ENCODE data around the gene IFNL2. TPM values are rescaled to one million over a fixed set of nuclear protein-coding genes. Genes with fewer than 3 reads are reported as not detected.

The IFNL2 gene
- total and polyA plus RNA-seq, 4 donors = not detected

DNA sequence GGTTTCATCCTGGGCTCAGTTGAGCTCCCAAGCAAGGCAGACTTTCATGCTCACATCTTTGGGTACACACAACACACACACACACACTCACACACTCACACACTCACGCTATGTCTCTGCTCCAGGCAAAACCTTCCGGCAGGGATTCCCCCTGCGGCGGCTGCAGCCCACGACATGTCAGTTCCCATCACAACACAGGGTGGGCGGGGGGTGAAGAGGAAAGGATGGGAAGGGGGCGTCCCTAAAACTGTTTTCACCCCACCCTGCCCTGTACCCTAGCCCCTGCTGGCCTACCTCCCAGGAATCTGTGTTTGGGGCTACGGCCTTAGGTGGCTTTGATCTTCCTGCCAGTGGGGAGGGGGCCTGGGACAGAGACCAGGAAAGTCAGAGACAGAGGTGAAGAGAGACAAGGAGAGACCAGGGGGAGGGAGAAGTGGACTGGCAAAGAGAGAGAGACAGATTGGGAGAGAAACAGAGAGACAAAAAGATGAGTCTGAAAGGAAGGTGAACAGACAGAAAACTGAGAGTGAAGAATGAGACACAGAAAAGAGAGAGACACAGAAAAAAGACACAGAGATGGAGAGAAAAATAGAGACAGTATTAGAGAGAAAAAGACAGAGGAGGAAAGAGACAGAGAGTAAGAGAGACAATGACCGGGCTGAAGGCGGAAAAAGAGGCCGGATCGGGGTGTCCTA, 48.6 kb downstream of the IFNL2 start:
- no peaks in the 10 kb centered on the region for H3K9me3 ChIP-seq (ENCODE audit: control insufficient read depth, low read length)
- 92 to 95% methylated on average over 12 of the region's 12 CpGs for WGBS, 2 donors
- ATAC-seq (ENCODE audit: low FRiP score) = no peak
- H3K27me3 ChIP-seq (ENCODE audit: control insufficient read depth in 1 of 2, insufficient read depth in 2 of 2, low read length in 1 of 2) = no peaks in the 10 kb centered on the region
- no peaks in the 10 kb centered on the region for H3K36me3 ChIP-seq (ENCODE audit: control insufficient read depth in 1 of 2, insufficient read depth in 2 of 2, low read length in 1 of 2)
- H3K27ac ChIP-seq (ENCODE audit: low read depth in 1 of 2, low read length in 2 of 2) = no peak overlapping the region
- intact Hi-C loops (cut with DNase I) = no loop called here
- DNase-seq = no peak
- no peaks in the 10 kb centered on the region for H3K4me1 ChIP-seq (ENCODE audit: control insufficient read depth in 1 of 2, insufficient read depth in 2 of 2, low read length in 2 of 2)
- H3K4me3 ChIP-seq (ENCODE audit: low read length in 2 of 2) = no peak overlapping the region

DNA sequence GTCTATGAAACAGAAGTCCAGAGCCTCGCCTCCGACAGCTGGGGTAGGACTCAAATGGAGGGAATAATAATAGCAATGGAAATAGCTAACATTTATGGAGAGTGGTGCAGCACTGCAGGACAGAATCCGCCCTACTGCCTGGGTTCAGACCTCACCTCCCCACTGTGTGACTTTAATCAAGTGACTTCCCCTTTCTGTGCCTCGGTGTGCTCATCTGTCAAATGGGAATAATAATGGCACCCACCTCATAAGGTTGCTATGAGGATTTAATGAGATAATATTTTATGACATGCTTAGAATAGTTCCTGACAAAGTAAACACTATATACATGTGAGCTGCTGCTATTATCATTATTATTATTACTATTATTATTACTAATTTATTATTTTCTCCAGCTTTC, 49.3 kb downstream of the IFNL2 start:
- H3K27me3 ChIP-seq (ENCODE audit: control insufficient read depth in 1 of 2, insufficient read depth in 2 of 2, low read length in 1 of 2) = no peaks in the 10 kb centered on the region
- no peaks in the 10 kb centered on the region for H3K4me1 ChIP-seq (ENCODE audit: control insufficient read depth in 1 of 2, insufficient read depth in 2 of 2, low read length in 2 of 2)
- H3K9me3 ChIP-seq (ENCODE audit: control insufficient read depth, low read length) = no peaks in the 10 kb centered on the region
- intact Hi-C loops (cut with DNase I) = no loop called here
- H3K27ac ChIP-seq (ENCODE audit: low read depth in 1 of 2, low read length in 2 of 2) = no peak overlapping the region
- no peaks in the 10 kb centered on the region for H3K36me3 ChIP-seq (ENCODE audit: control insufficient read depth in 1 of 2, insufficient read depth in 2 of 2, low read length in 1 of 2)
- no peak for DNase-seq
- 95 to 97% methylated on average over 4 of the region's 4 CpGs for WGBS, 2 donors
- no peak overlapping the region for H3K4me3 ChIP-seq (ENCODE audit: low read length in 2 of 2)
- ATAC-seq (ENCODE audit: low FRiP score) = no peak

DNA sequence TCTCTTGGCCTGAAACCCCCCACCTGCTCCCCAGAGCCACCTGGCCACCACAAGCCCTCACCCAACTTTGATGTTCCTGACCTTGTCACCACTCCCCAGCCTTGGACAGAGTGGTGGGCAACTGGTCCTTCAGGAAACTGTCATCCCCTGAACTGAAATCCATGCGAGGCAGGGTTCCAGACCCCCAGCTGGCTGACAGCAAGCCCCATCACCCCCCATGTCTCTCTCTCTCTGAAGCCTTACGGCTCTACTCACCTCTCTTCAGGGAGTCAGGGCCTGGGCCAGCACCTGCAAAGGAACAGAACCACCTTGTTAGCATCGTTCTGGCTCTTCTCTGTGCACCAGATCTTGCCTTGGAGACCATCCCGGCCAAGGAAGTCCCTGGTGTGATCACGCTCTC, 49.9 kb downstream of the IFNL2 start:
- Histone ChIP-seq H3K4me3 (ENCODE audit: low read length in 2 of 2) (no peak overlapping the region), H3K27me3 (ENCODE audit: control insufficient read depth in 1 of 2, insufficient read depth in 2 of 2, low read length in 1 of 2) (no peaks in the 10 kb centered on the region), H3K27ac (ENCODE audit: low read depth in 1 of 2, low read length in 2 of 2) (no peak overlapping the region), H3K36me3 (ENCODE audit: control insufficient read depth in 1 of 2, insufficient read depth in 2 of 2, low read length in 1 of 2) (no peaks in the 10 kb centered on the region), H3K9me3 (ENCODE audit: control insufficient read depth, low read length) (no peaks in the 10 kb centered on the region), H3K4me1 (ENCODE audit: control insufficient read depth in 1 of 2, insufficient read depth in 2 of 2, low read length in 2 of 2) (no peaks in the 10 kb centered on the region)
- 87 to 93% methylated on average over 5 of the region's 5 CpGs for WGBS, 2 donors
- DNase-seq (no peak), ATAC-seq (ENCODE audit: low FRiP score) (no peak)
- intact Hi-C loops (cut with DNase I) = no loop called here

DNA sequence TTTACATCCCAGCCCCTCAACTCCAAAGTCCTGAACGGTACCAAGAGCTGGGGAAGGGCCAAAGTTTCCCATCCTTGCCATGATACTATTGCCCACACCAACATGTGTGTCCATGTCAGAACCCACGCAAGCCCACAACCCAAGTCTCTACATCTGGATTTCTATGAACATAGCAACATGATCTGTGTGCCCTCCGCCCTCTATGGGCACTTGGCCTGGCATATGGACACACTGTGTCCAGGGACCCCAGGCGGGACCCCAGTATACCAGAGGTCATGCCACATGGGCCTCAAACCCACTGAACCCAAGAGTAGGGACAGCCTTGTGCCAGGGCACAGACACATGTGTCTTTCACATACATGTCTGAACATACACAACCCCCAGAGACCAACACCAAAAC, 50.5 kb downstream of the IFNL2 start:
- ATAC-seq (ENCODE audit: low FRiP score) = no peak
- no peak overlapping the region for H3K27ac ChIP-seq (ENCODE audit: low read depth in 1 of 2, low read length in 2 of 2)
- no peaks in the 10 kb centered on the region for H3K27me3 ChIP-seq (ENCODE audit: control insufficient read depth in 1 of 2, insufficient read depth in 2 of 2, low read length in 1 of 2)
- H3K9me3 ChIP-seq (ENCODE audit: control insufficient read depth, low read length) = no peaks in the 10 kb centered on the region
- H3K36me3 ChIP-seq (ENCODE audit: control insufficient read depth in 1 of 2, insufficient read depth in 2 of 2, low read length in 1 of 2) = no peaks in the 10 kb centered on the region
- DNase-seq = no peak
- no peaks in the 10 kb centered on the region for H3K4me1 ChIP-seq (ENCODE audit: control insufficient read depth in 1 of 2, insufficient read depth in 2 of 2, low read length in 2 of 2)
- H3K4me3 ChIP-seq (ENCODE audit: low read length in 2 of 2) = no peak overlapping the region
- intact Hi-C loops (cut with DNase I) = no loop called here
- WGBS, 2 donors = 89 to 90% methylated on average over 4 of the region's 4 CpGs

DNA sequence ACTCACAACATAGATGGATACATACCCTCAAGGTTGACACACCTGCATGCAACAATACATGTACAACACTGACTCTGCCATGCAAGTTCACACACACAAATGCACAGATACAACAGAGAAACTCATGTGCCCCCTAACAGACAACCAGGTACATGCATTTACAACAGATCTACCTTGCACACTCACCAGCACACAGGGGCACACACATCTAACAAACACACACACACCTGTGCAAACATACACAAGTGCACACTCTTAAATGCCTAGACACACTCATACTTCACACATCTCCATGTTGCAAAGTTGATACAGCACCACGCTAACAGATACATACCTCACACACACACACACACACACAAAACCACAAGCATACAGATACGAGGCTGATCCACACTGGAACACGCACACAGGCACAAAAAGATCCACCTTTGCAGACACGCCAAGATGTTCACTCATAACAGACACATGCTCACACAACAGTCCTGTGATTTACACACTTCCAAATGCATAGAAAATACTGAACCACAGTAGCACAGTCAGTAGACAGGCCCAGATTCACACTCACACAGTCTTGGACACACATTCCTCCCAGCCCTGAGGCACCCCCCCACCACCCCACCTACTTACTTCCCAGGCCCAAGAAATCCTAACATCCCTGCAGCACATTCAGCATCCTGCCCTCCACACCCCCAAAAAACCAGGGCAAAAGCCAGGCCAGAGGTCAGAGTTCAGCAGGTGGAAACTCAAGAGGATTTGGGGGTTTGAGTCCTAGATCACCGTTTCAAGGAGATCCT, 51.1 kb downstream of the IFNL2 start:
- H3K36me3 ChIP-seq (ENCODE audit: control insufficient read depth in 1 of 2, insufficient read depth in 2 of 2, low read length in 1 of 2) = no peaks in the 10 kb centered on the region
- no peaks in the 10 kb centered on the region for H3K27me3 ChIP-seq (ENCODE audit: control insufficient read depth in 1 of 2, insufficient read depth in 2 of 2, low read length in 1 of 2)
- H3K4me1 ChIP-seq (ENCODE audit: control insufficient read depth in 1 of 2, insufficient read depth in 2 of 2, low read length in 2 of 2) = no peaks in the 10 kb centered on the region
- WGBS, 2 donors = 89 to 90% methylated on average over 5 of the region's 5 CpGs
- H3K9me3 ChIP-seq (ENCODE audit: control insufficient read depth, low read length) = no peaks in the 10 kb centered on the region
- H3K27ac ChIP-seq (ENCODE audit: low read depth in 1 of 2, low read length in 2 of 2) = no peak overlapping the region
- intact Hi-C loops (cut with DNase I) = no loop called here
- DNase-seq (no peak), ATAC-seq (ENCODE audit: low FRiP score) (no peak)
- H3K4me3 ChIP-seq (ENCODE audit: low read length in 2 of 2) = no peak overlapping the region

Other genes starting within 250 kb of the IFNL2 start
- 1 to 10 TPM; 5.0 to 8.6 TPM for gene FBXO27, start 235.8 kb upstream of the IFNL2 start, total RNA-seq
- gene FBXO27, start 235.8 kb upstream of the IFNL2 start, polyA plus RNA-seq = 1 to 10 TPM in 1 of 2 donors, under 1 TPM in 1; 0.25 to 2.8 TPM
- gene ACP7, start 184.0 kb upstream of the IFNL2 start, total RNA-seq = not detected
- not detected for gene ACP7, start 184.0 kb upstream of the IFNL2 start, polyA plus RNA-seq
- gene PAK4, start 142.6 kb upstream of the IFNL2 start, total RNA-seq = 10 to 100 TPM; 15.9 to 22.2 TPM
- gene PAK4, start 142.6 kb upstream of the IFNL2 start, polyA plus RNA-seq = 10 to 100 TPM in 1 of 2 donors, 1 to 10 TPM in 1; 8.0 to 12.5 TPM
- not detected for gene NCCRP1, start 71.4 kb upstream of the IFNL2 start, total RNA-seq
- under 1 TPM in 1 of 2 donors, not detected in 1; 0.38 TPM for gene NCCRP1, start 71.4 kb upstream of the IFNL2 start, polyA plus RNA-seq
- gene SYCN, start 64.1 kb upstream of the IFNL2 start, total RNA-seq = not detected
- 1 to 10 TPM in 1 of 2 donors, not detected in 1; 1.6 TPM for gene SYCN, start 64.1 kb upstream of the IFNL2 start, polyA plus RNA-seq
- gene IFNL3, start 23.4 kb upstream of the IFNL2 start, total RNA-seq = not detected
- gene IFNL3, start 23.4 kb upstream of the IFNL2 start, polyA plus RNA-seq = not detected
- gene IFNL4, start 19.5 kb upstream of the IFNL2 start, total RNA-seq = not detected
- not detected for gene IFNL4, start 19.5 kb upstream of the IFNL2 start, polyA plus RNA-seq
- gene IFNL1, start 28.0 kb downstream of the IFNL2 start, total RNA-seq = not detected
- gene IFNL1, start 28.0 kb downstream of the IFNL2 start, polyA plus RNA-seq = not detected
- 1 to 10 TPM in 1 of 2 donors, under 1 TPM in 1; 0.45 to 1.8 TPM for gene LRFN1, start 52.5 kb downstream of the IFNL2 start, total RNA-seq
- not detected for gene LRFN1, start 52.5 kb downstream of the IFNL2 start, polyA plus RNA-seq
- 10 to 100 TPM; 53.7 to 60.8 TPM for gene GMFG, start 67.6 kb downstream of the IFNL2 start, total RNA-seq
- 10 to 100 TPM in 1 of 2 donors, 1 to 10 TPM in 1; 8.3 to 50.3 TPM for gene GMFG, start 67.6 kb downstream of the IFNL2 start, polyA plus RNA-seq
- gene SAMD4B, start 74.0 kb downstream of the IFNL2 start, total RNA-seq = 100 to 1,000 TPM; 101 to 120 TPM
- gene SAMD4B, start 74.0 kb downstream of the IFNL2 start, polyA plus RNA-seq = 100 to 1,000 TPM in 1 of 2 donors, 10 to 100 TPM in 1; 33.6 to 109 TPM
- gene PAF1, start 122.7 kb downstream of the IFNL2 start, total RNA-seq = 10 to 100 TPM; 33.9 to 34.5 TPM
- gene PAF1, start 122.7 kb downstream of the IFNL2 start, polyA plus RNA-seq = 10 to 100 TPM; 27.7 to 43.8 TPM
- 10 to 100 TPM; 28.9 to 35.1 TPM for gene MED29, start 123.0 kb downstream of the IFNL2 start, total RNA-seq
- 10 to 100 TPM; 26.0 to 29.7 TPM for gene MED29, start 123.0 kb downstream of the IFNL2 start, polyA plus RNA-seq
- 100 to 1,000 TPM; 205 to 955 TPM for gene ZFP36, start 138.5 kb downstream of the IFNL2 start, total RNA-seq
- gene ZFP36, start 138.5 kb downstream of the IFNL2 start, polyA plus RNA-seq = 100 to 1,000 TPM; 124 to 360 TPM
- gene PLEKHG2, start 144.3 kb downstream of the IFNL2 start, total RNA-seq = 10 to 100 TPM; 86.4 to 98.1 TPM
- gene PLEKHG2, start 144.3 kb downstream of the IFNL2 start, polyA plus RNA-seq = 10 to 100 TPM; 15.3 to 74.4 TPM
- gene RPS16, start 167.6 kb downstream of the IFNL2 start, total RNA-seq = 1,000 to 10,000 TPM; 1,268 to 1,273 TPM
- 1,000 to 10,000 TPM; 3,270 to 4,459 TPM for gene RPS16, start 167.6 kb downstream of the IFNL2 start, polyA plus RNA-seq
- 100 to 1,000 TPM in 1 of 2 donors, 10 to 100 TPM in 1; 90.1 to 103 TPM for gene SUPT5H, start 177.2 kb downstream of the IFNL2 start, total RNA-seq
- 100 to 1,000 TPM in 1 of 2 donors, 10 to 100 TPM in 1; 56.1 to 170 TPM for gene SUPT5H, start 177.2 kb downstream of the IFNL2 start, polyA plus RNA-seq
- 10 to 100 TPM; 31.1 to 39.5 TPM for gene TIMM50, start 212.4 kb downstream of the IFNL2 start, total RNA-seq
- gene TIMM50, start 212.4 kb downstream of the IFNL2 start, polyA plus RNA-seq = 10 to 100 TPM; 20.0 to 61.8 TPM
- not detected for gene DLL3, start 230.6 kb downstream of the IFNL2 start, total RNA-seq
- not detected for gene DLL3, start 230.6 kb downstream of the IFNL2 start, polyA plus RNA-seq
- gene SELENOV, start 246.7 kb downstream of the IFNL2 start, total RNA-seq = not detected
- not detected for gene SELENOV, start 246.7 kb downstream of the IFNL2 start, polyA plus RNA-seq